Activated CD8-positive, alpha-beta memory T cell treated with anti-CD3 and anti-CD28 coated beads, Interleukin-2, amount 10 ng/mL, durations not matched to agents 7 days and 5 days (primary cell): ENCODE data around the gene VAT1L. TPM values are rescaled to one million over a fixed set of nuclear protein-coding genes. Genes with fewer than 3 reads are reported as not detected.

ENCODE experiments used
- ATAC-seq: fragments of 150-1000 bp; cut with Tn5 transposase; one replicate; pipeline ENCODE4 v1.10.0; 2021; ENCODE audit warnings: moderate library complexity
- CTCF ChIA-PET: fragments of 350-600 bp; sonication (Branson Sonifier 250); formaldehyde crosslinking; loops from one replicate; lab custom pipeline; 2021; ENCODE audit warnings: antibody characterized with exemption; lab: Charles Lee
- DNase-seq: peaks from one replicate; pipeline ENCODE4 v3.0.0-alpha.2; 2020
- H3K27ac Mint-ChIP-seq: one replicate; pipeline ENCODE4 v1.8.0; 2021; ENCODE audit warnings: mild to moderate bottlenecking, mixed read lengths
- H3K27me3 Mint-ChIP-seq: one replicate; pipeline ENCODE4 v1.8.0; 2021; ENCODE audit warnings: mixed read lengths
- H3K36me3 Mint-ChIP-seq: one replicate; pipeline ENCODE4 v1.8.0; 2021; ENCODE audit warnings: mild to moderate bottlenecking, mixed read lengths
- H3K4me1 Mint-ChIP-seq: one replicate; pipeline ENCODE4 v1.8.0; 2021; ENCODE audit warnings: mixed read lengths
- H3K4me3 Mint-ChIP-seq: one replicate; pipeline ENCODE4 v1.8.0; 2021; ENCODE audit warnings: mild to moderate bottlenecking, moderate library complexity, mixed read lengths
- H3K9me3 Mint-ChIP-seq: one replicate; pipeline ENCODE4 v1.8.0; 2022; ENCODE audit warnings: low read depth, mixed read lengths
- total RNA-seq, 2 experiments: library from RNA; stranded (reverse); gene quantifications; one replicate each; pipeline ENCODE4 v1.2.3, GENCODE V29; 2021

Gene VAT1L
- total RNA-seq, 2 experiments from 2014 or later: not detected

DNA sequence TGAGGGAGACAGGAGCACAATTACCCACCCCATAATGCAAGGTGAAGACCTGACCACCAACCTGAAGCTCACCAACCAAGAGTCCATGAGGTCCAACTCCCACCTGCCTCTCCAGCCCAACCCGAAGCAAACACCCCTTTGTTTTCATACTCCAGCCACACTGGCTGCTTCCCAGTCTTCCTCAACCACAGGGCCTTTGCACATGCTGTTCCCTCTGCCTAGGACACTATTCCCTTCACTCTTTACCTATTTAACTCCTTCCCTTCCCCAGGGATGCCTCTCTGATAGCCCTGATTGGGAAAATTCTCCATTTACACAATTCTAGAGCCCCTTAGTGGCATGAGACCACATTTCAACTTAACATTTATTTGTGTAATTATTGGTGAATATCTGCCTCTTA lies 86.0 kb downstream of the VAT1L start:
- CTCF ChIA-PET: no interaction called here
- no peak overlapping the region for H3K4me3 Mint-ChIP-seq
- H3K27ac Mint-ChIP-seq: no peak overlapping the region
- ATAC-seq: no peak
- DNase-seq: no peak
- no peaks in the 10 kb centered on the region for H3K4me1 Mint-ChIP-seq
- no peaks in the 10 kb centered on the region for H3K27me3 Mint-ChIP-seq
- H3K36me3 Mint-ChIP-seq: no peaks in the 10 kb centered on the region
- H3K9me3 Mint-ChIP-seq: no peaks in the 10 kb centered on the region

DNA sequence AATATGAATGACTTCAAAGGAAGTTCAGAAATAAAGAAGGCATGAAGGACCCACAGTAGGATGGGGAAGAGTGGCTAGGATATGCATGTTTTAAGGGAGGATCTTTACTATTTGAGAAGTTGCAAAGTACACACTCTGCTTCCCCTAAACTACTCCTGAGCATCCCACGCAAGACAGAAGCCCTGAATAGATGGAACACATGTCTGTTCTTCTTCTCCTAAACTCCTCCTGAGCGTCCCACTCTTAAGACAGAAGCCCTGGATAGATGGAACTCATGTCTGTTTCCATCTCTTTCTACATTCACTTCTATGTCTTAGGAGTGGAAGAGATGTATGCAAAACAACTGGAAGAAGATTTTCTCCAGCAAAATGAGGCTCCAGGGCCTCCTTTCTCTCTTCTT lies 88.4 kb downstream of the VAT1L start:
- Mint-ChIP-seq H3K27me3 (no peaks in the 10 kb centered on the region), H3K27ac (no peak overlapping the region), H3K4me1 (no peaks in the 10 kb centered on the region), H3K36me3 (no peaks in the 10 kb centered on the region), H3K9me3 (no peaks in the 10 kb centered on the region), H3K4me3 (no peak overlapping the region)
- CTCF ChIA-PET: no interaction called here
- ATAC-seq (no peak), DNase-seq (no peak)

DNA sequence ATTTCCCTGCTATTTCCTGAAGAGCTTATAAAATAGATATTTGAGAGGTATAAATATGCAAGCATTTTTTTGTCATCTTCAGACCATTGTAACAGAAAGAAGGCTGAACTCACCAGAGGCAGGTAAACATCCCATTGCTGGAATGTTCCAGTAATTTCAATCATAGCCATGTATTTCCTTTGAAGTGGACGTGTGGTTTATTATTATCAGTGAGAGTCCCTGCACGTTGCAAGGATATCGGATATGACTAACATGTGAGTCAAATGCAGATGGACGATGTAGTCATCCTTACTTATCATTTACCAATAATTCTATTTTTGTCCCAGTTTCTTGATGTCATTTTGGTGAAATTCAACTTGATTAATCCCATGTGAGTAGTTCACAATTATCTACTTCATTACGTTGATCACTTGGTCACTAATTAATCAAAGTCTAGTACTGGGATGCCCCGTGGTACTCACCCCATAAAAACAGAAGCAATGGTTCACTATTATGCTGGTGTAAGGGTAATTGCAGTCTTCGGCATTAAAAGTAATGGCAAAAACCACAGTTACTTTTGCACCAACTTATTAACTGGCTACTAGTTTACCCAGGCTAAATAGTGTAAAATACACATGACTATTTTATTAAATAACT lies 89.5 kb downstream of the VAT1L start:
- no peak overlapping the region for H3K4me3 Mint-ChIP-seq
- CTCF ChIA-PET: interaction anchor here (0.6 kb wide), 1 partner anchor 200 kb away, joined by 3 read pairs; no protein-coding TSS in a partner anchor
- H3K9me3 Mint-ChIP-seq: no peaks in the 10 kb centered on the region
- H3K27ac Mint-ChIP-seq: no peak overlapping the region
- no peaks in the 10 kb centered on the region for H3K36me3 Mint-ChIP-seq
- DNase-seq (no peak), ATAC-seq (no peak)
- no peaks in the 10 kb centered on the region for H3K27me3 Mint-ChIP-seq
- no peaks in the 10 kb centered on the region for H3K4me1 Mint-ChIP-seq

DNA sequence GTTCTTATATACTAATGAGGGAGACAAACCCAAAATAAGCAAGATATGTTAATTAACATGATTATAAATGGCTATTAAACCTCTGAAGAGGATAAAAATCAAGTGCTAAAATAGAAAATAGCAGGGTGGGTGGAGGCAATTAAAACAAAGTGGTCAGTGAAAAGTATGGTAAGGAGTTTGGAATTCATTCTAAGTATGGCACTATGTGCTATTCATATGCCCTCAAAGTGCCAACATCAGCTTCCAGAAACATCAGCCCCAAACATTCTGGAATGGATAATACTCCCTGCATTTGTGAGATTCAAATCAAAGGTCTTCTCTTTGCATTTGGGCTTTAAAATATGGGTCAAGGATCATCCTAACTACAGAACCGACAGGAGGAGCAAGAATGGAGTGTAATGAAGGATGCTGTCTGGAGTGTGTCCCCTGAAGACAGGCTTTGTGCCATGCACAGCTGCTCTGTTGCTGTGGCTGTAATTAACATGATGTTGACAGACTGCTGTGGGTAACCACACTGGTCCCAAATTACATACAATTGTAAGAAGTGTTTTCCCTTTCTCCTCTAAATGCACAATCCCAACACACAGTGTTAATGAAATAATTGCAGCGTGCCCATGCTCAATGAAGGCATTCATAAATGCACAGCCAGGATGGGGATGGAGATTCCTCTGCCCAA lies 93.1 kb downstream of the VAT1L start:
- Mint-ChIP-seq H3K4me1 (no peaks in the 10 kb centered on the region), H3K27me3 (peaks cover 8% of the 10 kb centered on the region), H3K36me3 (no peaks in the 10 kb centered on the region), H3K27ac (no peak overlapping the region), H3K4me3 (no peak overlapping the region), H3K9me3 (no peaks in the 10 kb centered on the region)
- ATAC-seq (no peak), DNase-seq (no peak)
- CTCF ChIA-PET: no interaction called here

DNA sequence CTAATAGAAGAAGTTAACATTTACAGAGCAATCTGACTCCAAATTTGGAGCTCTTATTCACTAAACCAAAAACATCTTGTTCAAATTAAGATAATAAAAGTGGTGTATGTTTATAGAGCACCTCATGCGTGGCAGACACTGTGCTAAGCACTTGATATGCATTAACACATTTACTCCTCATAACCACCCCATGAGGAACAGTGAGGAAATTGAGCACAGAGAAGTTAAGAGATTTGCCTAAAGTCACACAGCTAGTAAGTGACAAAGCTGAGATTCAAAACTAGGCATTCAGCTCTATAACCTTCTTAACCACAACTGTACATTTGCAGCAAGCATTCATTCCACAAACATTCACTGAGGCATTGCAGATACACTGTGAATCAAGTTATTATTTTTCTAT lies 94.0 kb downstream of the VAT1L start:
- H3K36me3 Mint-ChIP-seq: no peaks in the 10 kb centered on the region
- ATAC-seq: no peak
- no peak overlapping the region for H3K4me3 Mint-ChIP-seq
- no peak for DNase-seq
- no peaks in the 10 kb centered on the region for H3K4me1 Mint-ChIP-seq
- no peak overlapping the region for H3K27ac Mint-ChIP-seq
- H3K9me3 Mint-ChIP-seq: no peaks in the 10 kb centered on the region
- H3K27me3 Mint-ChIP-seq: peaks cover 9% of the 10 kb centered on the region
- CTCF ChIA-PET: no interaction called here

DNA sequence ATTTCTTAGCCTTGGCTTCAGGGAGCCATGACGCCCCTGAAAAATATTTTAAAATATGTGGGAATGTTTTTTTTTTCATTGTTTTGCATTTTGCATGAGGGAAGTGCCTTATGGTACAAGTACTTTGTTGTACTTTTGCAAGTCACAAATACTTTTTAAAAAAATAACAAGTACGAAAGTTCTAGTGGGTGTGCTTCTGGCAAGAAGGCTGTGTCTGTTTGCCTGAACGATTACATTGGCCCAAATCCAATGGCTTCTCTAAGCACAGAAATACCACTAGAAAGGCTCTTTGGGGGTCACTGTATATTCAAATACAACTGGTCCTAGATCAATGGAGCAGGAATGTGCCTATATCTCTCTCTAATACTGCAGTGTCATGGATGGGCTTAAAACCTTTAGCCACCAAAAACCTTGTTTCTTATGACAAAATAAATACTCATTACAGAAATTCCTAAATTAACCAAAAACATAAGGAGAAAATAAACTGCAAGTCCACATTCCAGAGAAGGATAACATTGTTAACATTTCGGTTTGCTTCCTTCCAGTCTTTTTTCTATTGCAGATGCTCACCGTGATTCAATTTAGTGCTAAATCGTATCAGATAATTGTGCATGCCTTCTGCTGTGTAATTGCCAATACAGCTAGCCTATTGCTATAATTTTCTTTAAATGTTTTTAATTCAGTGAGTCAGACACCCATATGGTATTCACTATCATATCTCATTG lies 97.4 kb downstream of the VAT1L start:
- Mint-ChIP-seq H3K9me3 (no peaks in the 10 kb centered on the region), H3K27me3 (peaks cover 9% of the 10 kb centered on the region), H3K36me3 (no peaks in the 10 kb centered on the region), H3K4me1 (no peaks in the 10 kb centered on the region), H3K27ac (no peak overlapping the region), H3K4me3 (no peak overlapping the region)
- CTCF ChIA-PET: no interaction called here
- DNase-seq (no peak), ATAC-seq (no peak)

DNA sequence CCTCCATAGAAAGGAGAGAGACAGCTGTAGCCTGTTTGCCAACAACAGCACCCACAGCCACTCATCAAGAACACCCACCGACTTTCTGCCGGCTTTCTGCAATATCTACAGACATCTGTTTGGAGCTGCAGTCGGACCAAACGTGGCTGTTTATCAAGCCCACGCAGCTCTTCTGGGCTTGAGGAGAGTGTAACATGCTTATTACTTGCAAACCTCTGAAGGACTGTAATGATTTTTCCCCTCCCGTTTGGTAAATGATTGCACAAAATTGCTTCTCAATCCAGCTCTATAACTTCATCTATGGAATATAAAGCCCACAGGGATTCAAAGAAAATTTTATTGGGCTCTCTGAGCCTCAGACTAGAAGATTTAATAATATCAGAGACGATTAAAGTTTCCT lies 100.5 kb downstream of the VAT1L start:
- Mint-ChIP-seq H3K36me3 (no peaks in the 10 kb centered on the region), H3K4me3 (no peak overlapping the region), H3K27ac (no peak overlapping the region), H3K4me1 (no peaks in the 10 kb centered on the region), H3K27me3 (peaks cover 6% of the 10 kb centered on the region), H3K9me3 (no peaks in the 10 kb centered on the region)
- CTCF ChIA-PET: no interaction called here
- no peak for ATAC-seq
- DNase-seq: no peak

DNA sequence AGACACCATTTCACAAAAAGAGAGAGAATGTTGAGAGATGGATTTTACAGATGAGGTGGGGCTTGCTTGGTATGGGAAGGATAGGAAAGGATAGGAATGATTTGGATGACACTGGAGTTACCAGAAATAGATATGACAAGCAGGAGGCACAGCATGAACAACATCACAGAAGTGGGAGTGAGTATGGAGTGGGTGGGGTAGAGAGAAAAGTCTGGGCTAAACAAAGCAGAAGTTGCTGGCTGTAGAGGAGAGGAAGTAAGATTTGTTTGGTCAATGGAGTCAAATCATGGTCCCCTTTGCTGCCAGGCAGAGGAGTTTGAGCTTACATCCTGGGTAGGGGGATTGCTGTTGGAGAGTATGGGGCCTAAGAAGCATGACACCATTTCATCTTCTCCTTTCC lies 101.7 kb downstream of the VAT1L start:
- DNase-seq (no peak), ATAC-seq (no peak)
- H3K36me3 Mint-ChIP-seq: no peaks in the 10 kb centered on the region
- no peak overlapping the region for H3K27ac Mint-ChIP-seq
- H3K9me3 Mint-ChIP-seq: no peaks in the 10 kb centered on the region
- CTCF ChIA-PET: no interaction called here
- H3K27me3 Mint-ChIP-seq: peaks cover 6% of the 10 kb centered on the region
- no peak overlapping the region for H3K4me3 Mint-ChIP-seq
- no peaks in the 10 kb centered on the region for H3K4me1 Mint-ChIP-seq

DNA sequence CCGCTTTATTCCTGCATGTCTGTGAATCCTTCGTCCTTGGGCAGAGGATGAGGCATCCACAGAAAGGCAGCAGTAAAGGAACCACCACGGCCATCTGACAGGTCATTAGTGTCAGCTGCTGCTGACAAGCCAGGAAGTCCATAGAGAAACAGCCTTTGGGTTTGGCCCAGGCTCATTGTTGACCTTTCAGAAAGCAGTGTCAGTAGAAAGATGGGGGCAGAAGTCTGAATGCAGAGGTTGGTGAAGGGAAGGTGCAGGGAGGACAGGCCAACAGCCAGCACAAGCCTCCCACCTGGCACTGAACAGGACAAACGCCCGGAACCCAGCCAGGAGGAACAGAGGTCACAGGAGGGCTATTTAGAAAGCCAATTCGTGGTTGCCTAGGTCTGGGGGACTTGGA lies 105.8 kb downstream of the VAT1L start:
- H3K27ac Mint-ChIP-seq: no peak overlapping the region
- H3K27me3 Mint-ChIP-seq: no peaks in the 10 kb centered on the region
- H3K4me1 Mint-ChIP-seq: no peaks in the 10 kb centered on the region
- ATAC-seq (no peak), DNase-seq (no peak)
- no peaks in the 10 kb centered on the region for H3K9me3 Mint-ChIP-seq
- CTCF ChIA-PET: no interaction called here
- H3K36me3 Mint-ChIP-seq: no peaks in the 10 kb centered on the region
- no peak overlapping the region for H3K4me3 Mint-ChIP-seq

DNA sequence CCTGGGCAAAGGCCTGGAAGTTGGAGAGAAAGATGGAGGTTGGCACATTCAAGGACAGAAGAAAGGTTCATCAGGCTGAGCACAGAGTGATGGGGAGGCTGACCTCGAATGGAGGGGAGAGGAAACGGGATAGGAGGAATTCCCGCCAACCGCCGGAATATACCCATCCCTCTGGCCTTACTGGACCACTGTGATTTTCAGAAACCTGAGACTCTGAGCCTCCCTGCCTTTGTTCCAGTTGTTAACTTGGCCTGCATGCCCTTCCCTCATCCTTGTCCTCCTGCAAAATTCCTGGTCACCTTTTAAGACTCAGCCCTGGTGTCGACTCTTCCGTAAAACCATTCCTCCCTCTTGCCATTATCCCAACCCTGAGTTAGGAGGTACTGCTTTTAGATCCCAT lies 107.6 kb downstream of the VAT1L start:
- H3K27ac Mint-ChIP-seq: no peak overlapping the region
- no peaks in the 10 kb centered on the region for H3K9me3 Mint-ChIP-seq
- CTCF ChIA-PET: no interaction called here
- no peaks in the 10 kb centered on the region for H3K4me1 Mint-ChIP-seq
- peaks cover 5% of the 10 kb centered on the region for H3K27me3 Mint-ChIP-seq
- H3K36me3 Mint-ChIP-seq: no peaks in the 10 kb centered on the region
- ATAC-seq (no peak), DNase-seq (no peak)
- no peak overlapping the region for H3K4me3 Mint-ChIP-seq

DNA sequence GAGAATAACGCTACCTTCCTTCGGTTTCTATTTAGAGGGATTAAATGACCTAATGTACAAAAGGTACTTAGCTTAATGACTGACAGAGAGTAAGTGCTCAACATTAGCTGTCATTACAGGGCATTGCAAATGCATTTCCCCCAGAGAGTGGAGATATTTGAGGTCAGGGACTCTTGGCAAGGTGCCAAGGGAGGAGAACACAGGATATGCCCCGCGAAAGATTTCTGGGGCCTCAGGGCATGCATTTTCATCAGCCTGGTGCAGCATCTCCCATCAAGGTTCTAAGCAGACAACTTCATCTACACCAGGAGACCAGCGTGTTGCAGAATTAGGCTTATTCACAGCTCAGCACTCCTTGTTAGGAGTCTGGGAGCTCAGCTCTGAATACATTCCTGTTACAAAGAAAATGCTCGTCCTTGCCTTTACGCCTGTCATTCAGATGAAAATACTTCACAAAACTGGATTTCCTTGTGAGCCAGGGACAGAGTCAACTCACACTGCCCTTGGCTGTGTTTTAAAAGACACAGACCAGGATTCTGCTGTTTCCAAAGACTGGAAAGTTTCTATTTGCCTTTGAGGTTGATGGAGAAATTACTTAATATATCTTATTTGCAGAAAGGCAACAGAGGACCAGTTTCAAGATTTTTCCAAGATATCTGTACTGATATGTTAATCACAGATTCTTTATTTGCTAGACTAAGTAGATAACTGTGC lies 108.2 kb downstream of the VAT1L start:
- CTCF ChIA-PET: no interaction called here
- no peak for DNase-seq
- no peaks in the 10 kb centered on the region for H3K36me3 Mint-ChIP-seq
- ATAC-seq: no peak
- no peak overlapping the region for H3K4me3 Mint-ChIP-seq
- no peaks in the 10 kb centered on the region for H3K4me1 Mint-ChIP-seq
- no peaks in the 10 kb centered on the region for H3K9me3 Mint-ChIP-seq
- H3K27ac Mint-ChIP-seq: no peak overlapping the region
- H3K27me3 Mint-ChIP-seq: peaks cover 5% of the 10 kb centered on the region

DNA sequence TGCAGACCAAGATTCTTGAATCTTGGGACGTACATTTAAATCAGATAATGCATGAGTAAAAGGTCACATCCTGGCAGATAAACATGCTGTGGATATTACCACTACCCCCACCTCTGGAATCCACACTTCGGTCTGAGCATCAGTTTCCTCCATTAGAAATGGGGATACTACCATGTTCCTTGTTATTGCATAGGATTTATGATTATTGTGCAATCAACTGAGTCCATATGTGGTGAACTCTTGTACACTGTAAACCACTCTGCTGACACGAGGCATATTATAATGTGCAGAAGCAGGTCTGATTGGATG lies 108.7 kb downstream of the VAT1L start:
- H3K27ac Mint-ChIP-seq: no peak overlapping the region
- ATAC-seq (no peak), DNase-seq (no peak)
- H3K4me3 Mint-ChIP-seq: no peak overlapping the region
- H3K4me1 Mint-ChIP-seq: no peaks in the 10 kb centered on the region
- no peaks in the 10 kb centered on the region for H3K36me3 Mint-ChIP-seq
- CTCF ChIA-PET: no interaction called here
- H3K9me3 Mint-ChIP-seq: no peaks in the 10 kb centered on the region
- H3K27me3 Mint-ChIP-seq: peaks cover 5% of the 10 kb centered on the region

DNA sequence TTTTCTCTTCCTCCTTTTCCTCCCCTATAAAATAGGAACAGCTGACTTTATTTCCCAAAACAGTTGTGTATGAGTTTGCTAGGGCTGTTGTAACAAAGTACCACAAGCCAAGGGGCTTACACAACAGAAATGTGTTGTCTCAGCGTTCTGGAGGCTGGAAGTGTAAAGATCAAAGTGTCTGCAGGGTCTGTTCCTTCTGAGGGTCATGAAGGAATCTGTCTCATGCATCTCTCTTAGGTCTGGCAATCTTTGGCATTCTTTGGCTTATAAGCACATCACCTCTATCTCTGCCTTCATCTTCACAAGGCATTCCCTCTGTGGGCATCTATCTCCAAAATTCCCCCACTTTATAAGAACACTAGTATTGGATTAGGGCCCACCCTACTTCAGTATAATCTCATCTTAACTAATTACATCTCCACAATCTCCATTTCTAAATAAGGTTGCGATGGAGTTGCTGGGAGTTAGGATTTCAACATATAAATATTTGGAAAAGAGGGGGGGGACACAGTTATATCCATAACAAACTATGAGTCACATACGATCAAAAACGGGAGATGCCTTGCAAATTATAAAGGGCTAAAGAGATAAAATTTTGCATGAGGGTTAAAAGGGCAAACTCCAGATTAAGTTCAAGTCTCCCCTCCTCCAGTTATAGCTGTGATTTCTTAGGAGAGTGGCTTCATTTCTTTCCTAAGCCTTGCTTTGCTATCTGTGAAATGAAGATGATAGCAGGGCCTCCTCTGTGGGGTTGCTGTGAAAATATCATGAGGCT lies 109.7 kb downstream of the VAT1L start:
- CTCF ChIA-PET: no interaction called here
- Mint-ChIP-seq H3K4me1 (no peaks in the 10 kb centered on the region), H3K27ac (no peak overlapping the region), H3K4me3 (no peak overlapping the region), H3K27me3 (peaks cover 5% of the 10 kb centered on the region), H3K36me3 (no peaks in the 10 kb centered on the region), H3K9me3 (no peaks in the 10 kb centered on the region)
- no peak for DNase-seq
- no peak for ATAC-seq
